ENCODE data around the gene RIMBP2.

DNA sequence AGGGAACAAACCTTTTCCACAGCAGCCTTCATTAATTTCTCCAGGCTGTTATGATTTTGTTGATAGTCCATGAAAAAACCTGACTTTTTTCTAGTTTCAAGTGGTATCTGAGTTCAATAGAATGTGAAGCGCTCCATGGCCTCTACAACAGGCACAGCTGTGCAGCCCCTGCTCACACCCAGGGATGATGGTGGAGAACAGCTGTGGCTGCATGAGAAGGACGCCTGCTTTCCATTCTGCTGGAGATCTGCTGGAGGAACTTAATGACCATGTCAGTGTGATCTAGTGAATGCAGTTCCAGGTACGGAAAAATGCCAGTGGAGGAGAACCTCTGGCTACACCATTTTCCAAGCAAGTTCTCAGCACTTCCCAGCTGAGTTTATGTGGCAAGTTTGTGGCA, 297.8 kb downstream of the RIMBP2 start:
- TF ChIP-seq, protein P1, sequence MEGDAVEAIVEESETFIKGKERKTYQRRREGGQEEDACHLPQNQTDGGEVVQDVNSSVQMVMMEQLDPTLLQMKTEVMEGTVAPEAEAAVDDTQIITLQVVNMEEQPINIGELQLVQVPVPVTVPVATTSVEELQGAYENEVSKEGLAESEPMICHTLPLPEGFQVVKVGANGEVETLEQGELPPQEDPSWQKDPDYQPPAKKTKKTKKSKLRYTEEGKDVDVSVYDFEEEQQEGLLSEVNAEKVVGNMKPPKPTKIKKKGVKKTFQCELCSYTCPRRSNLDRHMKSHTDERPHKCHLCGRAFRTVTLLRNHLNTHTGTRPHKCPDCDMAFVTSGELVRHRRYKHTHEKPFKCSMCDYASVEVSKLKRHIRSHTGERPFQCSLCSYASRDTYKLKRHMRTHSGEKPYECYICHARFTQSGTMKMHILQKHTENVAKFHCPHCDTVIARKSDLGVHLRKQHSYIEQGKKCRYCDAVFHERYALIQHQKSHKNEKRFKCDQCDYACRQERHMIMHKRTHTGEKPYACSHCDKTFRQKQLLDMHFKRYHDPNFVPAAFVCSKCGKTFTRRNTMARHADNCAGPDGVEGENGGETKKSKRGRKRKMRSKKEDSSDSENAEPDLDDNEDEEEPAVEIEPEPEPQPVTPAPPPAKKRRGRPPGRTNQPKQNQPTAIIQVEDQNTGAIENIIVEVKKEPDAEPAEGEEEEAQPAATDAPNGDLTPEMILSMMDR (tag by site-specific recombination; IDR thresholded peaks at IDR 0.05): no peak
- TF ChIP-seq ZNF362 (tag by site-specific recombination; IDR thresholded peaks at IDR 0.05): no peak

All from HEK293 (cell line).